H9 (cell line): Measurements from ENCODE around the gene TSPAN32. TPM values are rescaled to one million over a fixed set of nuclear protein-coding genes. Genes with fewer than 3 reads are reported as not detected.
A peak's percentile ranks its signal among the peaks of the same experiment; 100 is the strongest.

Source experiments
- DNase-seq: peaks from one replicate; pipeline ENCODE4 v3.0.0-alpha.2; 2017
- H2AFZ ChIP-seq: one replicate; pipeline ENCODE4 v1.6.1; 2013; ENCODE audit warnings: mild to moderate bottlenecking, low read length, control low read depth, moderate library complexity
- H2AK5ac ChIP-seq: 2 replicates; pipeline ENCODE4 v1.6.1; 2013; ENCODE audit warnings: low read length, control low read depth, mixed read lengths; ENCODE audit not compliant: insufficient read length
- H2BK120ac ChIP-seq: one replicate; pipeline ENCODE4 v1.6.1; 2013; ENCODE audit warnings: low read depth, mild to moderate bottlenecking, low read length, control low read depth, inconsistent platforms; ENCODE audit not compliant: poor library complexity, severe bottlenecking
- H2BK12ac ChIP-seq: 2 replicates; pipeline ENCODE4 v1.6.1; 2013; ENCODE audit warnings: low read length, control low read depth, mixed read lengths, low read depth; ENCODE audit not compliant: insufficient read length
- H2BK15ac ChIP-seq: 2 replicates; pipeline ENCODE4 v1.6.1; 2013; ENCODE audit warnings: low read depth, low read length, control low read depth
- H2BK20ac ChIP-seq: one replicate; pipeline ENCODE4 v1.6.1; 2013; ENCODE audit warnings: low read depth, mild to moderate bottlenecking, low read length, control low read depth, inconsistent platforms; ENCODE audit not compliant: poor library complexity, severe bottlenecking
- H2BK5ac ChIP-seq: 2 replicates; pipeline ENCODE4 v1.6.1; 2013; ENCODE audit warnings: low read length, control low read depth, mixed read lengths; ENCODE audit not compliant: insufficient read length
- H3K14ac ChIP-seq: 2 replicates; pipeline ENCODE4 v1.6.1; 2013; ENCODE audit warnings: low read length, control low read depth; ENCODE audit not compliant: insufficient read depth
- H3K18ac ChIP-seq: 2 replicates; pipeline ENCODE4 v1.6.1; 2013; ENCODE audit warnings: low read depth, mild to moderate bottlenecking, mixed read lengths, low read length, control low read depth; ENCODE audit not compliant: insufficient read length
- H3K23ac ChIP-seq: 2 replicates; pipeline ENCODE4 v1.6.1; 2013; ENCODE audit warnings: low read length, control low read depth, mixed read lengths, low read depth; ENCODE audit not compliant: insufficient read length
- H3K23me2 ChIP-seq: 2 replicates; pipeline ENCODE4 v1.6.1; 2013; ENCODE audit warnings: low read depth, mild to moderate bottlenecking, mixed read lengths, low read length, control low read depth; ENCODE audit not compliant: insufficient read length, poor library complexity, severe bottlenecking
- H3K27ac ChIP-seq: 2 replicates; pipeline ENCODE4 v1.5.1; 2013; ENCODE audit warnings: low read length, control low read depth, mixed read lengths, low read depth; ENCODE audit not compliant: insufficient read length
- H3K27me3 ChIP-seq: 2 replicates; pipeline ENCODE4 v1.6.1; 2013; ENCODE audit warnings: low read length, control low read depth, inconsistent platforms; ENCODE audit not compliant: insufficient read depth
- H3K4ac ChIP-seq: 2 replicates; pipeline ENCODE4 v1.6.1; 2013; ENCODE audit warnings: low read depth, mild to moderate bottlenecking, control low read depth, inconsistent platforms, low read length, moderate library complexity
- H3K4me1 ChIP-seq: 2 replicates; pipeline ENCODE4 v1.6.1; 2013; ENCODE audit warnings: low read length, control low read depth, inconsistent platforms; ENCODE audit not compliant: insufficient read depth
- H3K4me2 ChIP-seq: 2 replicates; pipeline ENCODE4 v1.6.1; 2013; ENCODE audit warnings: low read length, control low read depth, mixed read lengths; ENCODE audit not compliant: insufficient read length, insufficient read depth
- H3K56ac ChIP-seq: 2 replicates; pipeline ENCODE4 v1.6.1; 2013; ENCODE audit warnings: low read depth, mild to moderate bottlenecking, mixed read lengths, low read length, control low read depth; ENCODE audit not compliant: insufficient read length
- H3K79me1 ChIP-seq: 2 replicates; pipeline ENCODE4 v1.6.1; 2013; ENCODE audit warnings: low read depth, mild to moderate bottlenecking, moderate library complexity, low read length, control low read depth, inconsistent platforms; ENCODE audit not compliant: insufficient read depth, poor library complexity, severe bottlenecking
- H3K79me2 ChIP-seq: 2 replicates; pipeline ENCODE4 v1.6.1; 2013; ENCODE audit warnings: low read length, control low read depth, inconsistent platforms; ENCODE audit not compliant: insufficient read depth
- H3K9ac ChIP-seq: 2 replicates; pipeline ENCODE4 v1.6.1; 2013; ENCODE audit warnings: low read length, control low read depth, mixed read lengths; ENCODE audit not compliant: insufficient read length; ENCODE audit errors: extremely low read depth
- H3K9me3 ChIP-seq: one replicate; pipeline ENCODE4 v1.6.1; 2013; ENCODE audit warnings: low read depth, low read length, inconsistent platforms; ENCODE audit not compliant: control insufficient read depth
- H3T11ph ChIP-seq: one replicate; pipeline ENCODE4 v1.6.1; 2013; ENCODE audit warnings: mild to moderate bottlenecking, low read length, control low read depth, inconsistent platforms
- H4K20me1 ChIP-seq: one replicate; pipeline ENCODE4 v1.6.1; 2013; ENCODE audit not compliant: control insufficient read depth, insufficient read length, insufficient read depth
- H4K5ac ChIP-seq: 2 replicates; pipeline ENCODE4 v1.6.1; 2013; ENCODE audit warnings: low read depth, mild to moderate bottlenecking, mixed read lengths, low read length, control low read depth; ENCODE audit not compliant: insufficient read length
- H4K8ac ChIP-seq: replicated peaks from 2 replicates; pipeline ENCODE4 v1.6.1; 2013; ENCODE audit warnings: low read length, control low read depth, mixed read lengths, low read depth; ENCODE audit not compliant: insufficient read length
- H4K91ac ChIP-seq: 2 replicates; pipeline ENCODE4 v1.6.1; 2013; ENCODE audit warnings: low read depth, mild to moderate bottlenecking, moderate library complexity, mixed read lengths, low read length, control low read depth; ENCODE audit not compliant: insufficient read length
- H3K27ac Mint-ChIP-seq, 3 experiments: 2 replicates in 2 of 3; 3 replicates in 1 of 3; pipeline ENCODE4 v1.8.0; 2020 to 2021; ENCODE audit warnings: mixed read lengths in 3 of 3, mild to moderate bottlenecking in 1 of 3, moderate library complexity in 1 of 3
- H3K27me3 Mint-ChIP-seq: 2 replicates; pipeline ENCODE4 v1.8.0; 2021; ENCODE audit warnings: low read depth, mild to moderate bottlenecking, moderate library complexity, mixed read lengths
- H3K36me3 Mint-ChIP-seq, 3 experiments: 2 replicates in 2 of 3; 3 replicates in 1 of 3; pipeline ENCODE4 v1.8.0; 2020 to 2021; ENCODE audit warnings: low read depth in 3 of 3, mixed read lengths in 3 of 3; ENCODE audit not compliant: insufficient read depth in 1 of 3
- H3K4me1 Mint-ChIP-seq, 2 experiments: 2 replicates each; pipeline ENCODE4 v1.8.0; 2020; ENCODE audit warnings: mixed read lengths in 2 of 2
- H3K4me3 Mint-ChIP-seq, 2 experiments: 2 replicates in 1 of 2; 3 replicates in 1 of 2; pipeline ENCODE4 v1.8.0; 2020 to 2021; ENCODE audit warnings: mild to moderate bottlenecking in 2 of 2, mixed read lengths in 2 of 2, moderate library complexity in 1 of 2
- H3K9me3 Mint-ChIP-seq, 2 experiments: 2 replicates in 1 of 2; 3 replicates in 1 of 2; pipeline ENCODE4 v1.8.0; 2020; ENCODE audit warnings: mild to moderate bottlenecking in 2 of 2, mixed read lengths in 2 of 2, moderate library complexity in 1 of 2
- CTCF ChIP-seq: fragments of 200-600 bp; sonication (generic); conservative IDR thresholded peaks from 3 replicates; pipeline ENCODE4 v1.8.0; 2021; ENCODE audit warnings: antibody characterized with exemption, mild to moderate bottlenecking
- WGBS: extraction: QIAGEN DNeasy Blood & Tissue Kit; methylation state at CpG from one replicate; pipeline ENCODE4 v1.1.7; 2013; ENCODE audit warnings: missing lambda C conversion rate, low lambda C conversion rate, mixed read lengths; ENCODE audit not compliant: insufficient read length; ENCODE audit errors: extremely low coverage; 5-methylcytosine and 5-hydroxymethylcytosine counted together
- total RNA-seq: library from RNA; stranded (reverse); gene quantifications from 2 replicates; pipeline ENCODE4 v1.2.1, GENCODE V29; 2021

The TSPAN32 gene
- total RNA-seq, 1 experiment from 2014 or later, result not detected

GRCh38 chr11:2271077-2271326 is 30.8 kb upstream of the TSPAN32 start:
- peaks cover 4% of the 10 kb centered on the region for H4K20me1 ChIP-seq
- H3K4me2 ChIP-seq, result peak overlapping the region; percentile 20
- H3K4ac ChIP-seq, result no peak overlapping the region
- no peak overlapping the region for H2AK5ac ChIP-seq
- H2BK5ac ChIP-seq, result no peak overlapping the region
- H3K9me3 Mint-ChIP-seq, result peaks cover 0 to 3% of the 10 kb centered on the region in 2 experiments; a peak in 4 of 5 replicates
- no peak overlapping the region for H4K5ac ChIP-seq
- no peak overlapping the region for H2BK120ac ChIP-seq
- H4K91ac ChIP-seq, result no peak overlapping the region
- H2AFZ ChIP-seq, result no peak overlapping the region
- no peak overlapping the region for H3K23ac ChIP-seq
- H3K27me3 Mint-ChIP-seq, result peaks cover 93% of the 10 kb centered on the region
- no CpG with 5 or more reads among the region's 28 CpGs for WGBS
- H3K9me3 ChIP-seq, result no peaks in the 10 kb centered on the region
- TF ChIP-seq CTCF, result no peak
- no peak overlapping the region for H2BK15ac ChIP-seq
- no peak overlapping the region for H3K18ac ChIP-seq
- H3K4me3 Mint-ChIP-seq, result no peak overlapping the region
- no peak overlapping the region for H3K9ac ChIP-seq
- no peak overlapping the region for H2BK12ac ChIP-seq
- no peaks in the 10 kb centered on the region for H3K79me2 ChIP-seq
- H3K4me1 Mint-ChIP-seq, result peaks cover 4 to 13% of the 10 kb centered on the region in 2 experiments
- DNase-seq, result no peak
- H3K36me3 Mint-ChIP-seq, result no peaks in the 10 kb centered on the region; a peak in 1 of 7 replicates
- no peak overlapping the region for H3K27ac ChIP-seq
- H3K79me1 ChIP-seq, result no peaks in the 10 kb centered on the region
- H3K4me1 ChIP-seq, result no peaks in the 10 kb centered on the region
- H3K23me2 ChIP-seq, result peaks cover 7% of the 10 kb centered on the region
- no peak overlapping the region for H3K27ac Mint-ChIP-seq
- H3K14ac ChIP-seq, result no peak overlapping the region
- H3K56ac ChIP-seq, result no peak overlapping the region
- peaks cover 29% of the 10 kb centered on the region; the same call in 1 of the 2 replicates for H3K27me3 ChIP-seq
- H3T11ph ChIP-seq, result no peak overlapping the region
- no peak overlapping the region for H2BK20ac ChIP-seq
- H4K8ac ChIP-seq, result no peak overlapping the region
